Astrocyte of the cerebellum (primary cell): ENCODE data around the gene LIMK2.
"Not testable (repeated sequence)": the region's sequence is repeated elsewhere in the genome, so short reads cannot be mapped to it uniquely, and the experiment has no call there.

ENCODE experiments used
- DNase-seq: peaks from one replicate; pipeline ENCODE4 v3.0.0-alpha.2; 2011; ENCODE audit warnings: low read depth
- H3K4me3 ChIP-seq: 2 replicates; pipeline ENCODE4 v1.5.1; 2011; ENCODE audit warnings: mild to moderate bottlenecking, low read depth, low read length, moderate library complexity
- in situ Hi-C: cut with HindIII; loops from 2 replicates; pipeline ENCODE4 v1.10.0; 2017; ENCODE audit warnings: low sequenced_read_pairs
- TF ChIP-seq, protein P1 (sequence below): IDR thresholded peaks from 2 replicates; pipeline ENCODE4 v1.5.1; 2012; ENCODE audit warnings: low read length, low read depth, moderate library complexity, mild to moderate bottlenecking; ENCODE audit errors: missing control alignments

LIMK2 gene

DNA sequence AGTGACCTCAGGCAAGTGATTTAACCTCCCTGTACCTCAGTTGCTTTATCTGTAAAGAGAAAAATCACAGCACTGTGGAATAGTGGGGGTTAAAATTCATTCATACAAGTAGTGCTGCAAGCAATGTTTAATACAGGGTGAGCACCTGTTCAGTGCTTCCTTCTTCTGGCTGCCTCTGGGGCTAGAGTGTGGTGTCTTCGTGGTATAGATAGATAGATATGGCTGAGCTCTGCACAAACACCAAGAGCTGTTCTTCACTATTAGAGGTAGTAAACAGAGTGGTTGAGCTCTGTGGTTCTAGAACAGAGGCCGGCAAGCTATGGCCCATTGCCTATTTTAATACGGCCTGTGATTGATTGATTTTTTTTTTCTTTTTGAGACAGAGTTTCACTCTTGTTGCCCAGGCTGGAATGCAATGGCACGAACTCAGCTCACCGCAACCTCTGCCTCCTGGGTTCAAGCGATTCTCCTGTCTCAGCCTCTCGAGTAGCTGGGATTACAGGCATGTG, 32.9 kb downstream of the LIMK2 start:
- H3K4me3 ChIP-seq: no peak overlapping the region
- no peak for DNase-seq
- TF ChIP-seq, protein P1, sequence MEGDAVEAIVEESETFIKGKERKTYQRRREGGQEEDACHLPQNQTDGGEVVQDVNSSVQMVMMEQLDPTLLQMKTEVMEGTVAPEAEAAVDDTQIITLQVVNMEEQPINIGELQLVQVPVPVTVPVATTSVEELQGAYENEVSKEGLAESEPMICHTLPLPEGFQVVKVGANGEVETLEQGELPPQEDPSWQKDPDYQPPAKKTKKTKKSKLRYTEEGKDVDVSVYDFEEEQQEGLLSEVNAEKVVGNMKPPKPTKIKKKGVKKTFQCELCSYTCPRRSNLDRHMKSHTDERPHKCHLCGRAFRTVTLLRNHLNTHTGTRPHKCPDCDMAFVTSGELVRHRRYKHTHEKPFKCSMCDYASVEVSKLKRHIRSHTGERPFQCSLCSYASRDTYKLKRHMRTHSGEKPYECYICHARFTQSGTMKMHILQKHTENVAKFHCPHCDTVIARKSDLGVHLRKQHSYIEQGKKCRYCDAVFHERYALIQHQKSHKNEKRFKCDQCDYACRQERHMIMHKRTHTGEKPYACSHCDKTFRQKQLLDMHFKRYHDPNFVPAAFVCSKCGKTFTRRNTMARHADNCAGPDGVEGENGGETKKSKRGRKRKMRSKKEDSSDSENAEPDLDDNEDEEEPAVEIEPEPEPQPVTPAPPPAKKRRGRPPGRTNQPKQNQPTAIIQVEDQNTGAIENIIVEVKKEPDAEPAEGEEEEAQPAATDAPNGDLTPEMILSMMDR: no peak
- in situ Hi-C loops: no loop called here

DNA sequence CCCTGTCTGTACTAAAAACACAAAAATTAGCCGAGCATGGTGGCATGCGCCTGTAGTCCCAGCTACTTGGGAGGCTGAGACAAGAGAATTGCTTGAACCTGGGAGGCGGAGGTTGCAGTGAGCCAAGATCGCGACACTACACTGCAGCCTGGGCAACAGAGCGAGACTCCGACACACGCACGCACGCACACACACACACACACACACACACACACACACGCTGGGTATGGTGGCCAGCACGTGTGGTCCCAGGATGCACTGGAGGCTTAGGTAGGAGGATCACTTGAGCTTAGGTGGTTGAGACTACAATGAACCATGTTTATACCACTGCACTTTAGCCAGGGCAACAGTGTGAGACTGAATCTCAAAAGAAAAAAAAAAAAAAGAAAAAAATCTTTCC, 33.9 kb downstream of the LIMK2 start:
- in situ Hi-C loops, H3K4me3 ChIP-seq, DNase-seq: not testable (repeated sequence)

DNA sequence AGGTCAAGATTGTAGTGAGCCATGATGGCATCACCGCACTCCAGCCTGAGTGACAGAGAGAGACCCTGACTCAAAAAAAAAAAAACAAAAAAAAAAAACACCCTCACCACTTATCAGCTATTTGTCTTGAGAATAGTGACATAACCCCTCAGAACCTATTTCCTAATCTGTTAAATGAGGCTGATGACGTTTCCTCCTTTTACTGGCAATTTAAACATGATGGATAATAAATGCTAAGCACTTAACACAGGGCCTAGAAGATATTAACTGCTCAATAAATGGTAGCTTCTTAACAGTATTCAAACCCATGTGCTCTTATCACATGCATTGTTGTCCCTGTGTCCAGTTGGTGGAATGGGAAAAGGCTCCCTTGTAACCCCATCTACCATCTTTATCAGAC, 34.6 kb downstream of the LIMK2 start:
- H3K4me3 ChIP-seq: no peak overlapping the region
- TF ChIP-seq, protein P1: no peak
- in situ Hi-C loops: no loop called here
- DNase-seq: no peak

DNA sequence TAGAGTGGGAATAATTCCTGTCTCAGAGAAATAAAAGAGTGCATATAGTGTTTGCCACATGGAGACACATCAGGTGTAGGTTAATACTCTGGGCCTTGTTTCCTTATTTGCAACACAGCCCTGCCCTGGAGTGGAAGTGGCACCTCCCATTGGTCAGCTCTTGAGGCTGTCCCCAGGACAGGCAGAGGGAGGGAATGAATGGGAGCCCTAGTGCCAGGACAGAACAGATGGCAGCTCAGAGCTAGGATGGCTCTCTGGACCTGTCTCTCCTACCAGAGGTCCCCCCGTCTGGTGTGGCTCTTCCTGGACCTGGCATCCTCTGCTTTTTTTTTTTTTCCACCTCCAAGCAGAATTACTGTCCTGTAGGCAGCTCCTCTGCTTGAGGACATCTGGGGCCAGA, 35.6 kb downstream of the LIMK2 start:
- in situ Hi-C loops: no loop called here
- peak overlapping the region; percentile 66 for H3K4me3 ChIP-seq
- TF ChIP-seq, protein P1: no peak
- DNase-seq: no peak

DNA sequence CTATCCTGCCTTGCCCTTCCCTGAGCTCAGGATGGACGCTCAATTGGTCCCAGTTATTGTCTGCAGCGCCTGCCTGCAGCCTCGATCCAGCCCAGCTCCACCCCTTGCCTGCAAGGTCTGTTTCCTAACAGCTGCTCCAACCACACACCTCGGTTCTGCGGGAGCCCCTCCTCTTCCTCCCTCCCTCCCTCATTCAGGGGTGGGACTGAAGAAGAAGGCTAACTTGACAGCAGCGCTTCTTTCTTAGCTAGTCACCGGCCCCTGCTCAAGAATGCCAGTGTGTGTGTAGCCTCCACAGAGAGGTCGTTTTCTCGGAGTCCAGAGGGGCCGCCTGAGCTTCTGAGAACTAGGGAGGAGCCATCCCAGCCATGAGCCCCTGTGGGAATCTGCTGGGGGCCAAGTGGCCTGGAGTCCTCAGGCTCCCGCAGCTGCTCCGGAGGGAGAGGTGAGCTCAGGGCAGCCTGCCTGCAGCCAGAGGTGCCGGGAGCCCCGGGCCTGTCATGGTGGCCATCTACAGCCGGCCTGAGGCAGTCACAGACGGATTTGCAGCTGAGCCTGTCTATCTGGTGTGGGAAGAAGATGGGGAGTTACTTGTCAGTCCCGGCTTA, 36.1 kb downstream of the LIMK2 start:
- peak; percentile 81 for DNase-seq
- in situ Hi-C loops: no loop called here
- TF ChIP-seq, protein P1: no peak
- H3K4me3 ChIP-seq: peak overlapping the region; percentile 66

DNA sequence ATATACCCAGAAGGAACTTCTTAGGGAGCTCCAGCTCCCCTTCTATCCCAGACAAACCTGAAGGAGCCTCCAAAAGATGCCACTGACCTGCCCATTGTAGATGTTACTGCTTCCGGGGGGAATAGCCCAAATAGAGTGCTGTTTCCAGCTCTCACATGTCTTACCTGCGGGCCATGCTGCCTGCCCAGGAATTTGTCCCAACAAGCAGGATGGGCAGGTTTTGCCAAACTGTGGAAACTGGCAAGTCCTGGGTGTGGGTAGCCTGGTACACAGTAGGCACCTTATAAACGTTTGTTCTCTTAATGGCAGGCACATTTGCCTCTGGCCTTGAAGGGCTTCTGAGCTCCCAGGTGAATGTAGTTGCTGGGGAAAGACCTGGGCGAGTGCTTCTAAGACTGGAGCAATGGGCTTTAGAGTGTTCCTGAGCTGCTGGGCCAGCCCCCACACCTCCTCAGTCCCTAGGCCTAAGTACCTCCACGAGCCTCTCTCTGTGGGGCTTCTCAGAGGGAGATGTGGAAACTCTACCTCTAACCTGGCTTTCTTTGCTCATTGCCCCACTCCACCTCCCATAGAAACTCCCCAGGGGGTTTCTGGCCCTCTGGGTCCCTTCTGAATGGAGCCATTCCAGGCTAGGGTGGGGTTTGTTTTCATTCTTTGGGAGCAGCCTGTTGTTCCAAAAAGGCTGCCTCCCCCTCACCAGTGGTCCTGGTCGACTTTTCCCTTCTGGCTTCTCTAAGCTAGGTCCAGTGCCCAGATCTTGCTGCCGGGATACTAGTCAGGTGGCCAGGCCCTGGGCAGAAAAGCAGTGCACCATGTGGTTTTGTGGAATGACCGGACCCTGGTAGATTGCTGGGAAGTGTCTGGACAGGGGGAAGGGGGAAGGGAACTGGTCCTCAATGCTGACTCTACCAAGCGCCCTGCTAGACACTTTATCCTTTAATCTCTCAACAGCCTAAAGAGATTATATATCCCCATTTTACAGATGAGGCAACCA, 37.2 kb downstream of the LIMK2 start:
- no peak for DNase-seq
- H3K4me3 ChIP-seq: peak overlapping the region; percentile 66
- in situ Hi-C loops: no loop called here
- TF ChIP-seq, protein P1: no peak
